DMS53 treated with DMSO at 0.1 percent for 48 hours (cell line): ENCODE results near the gene GTF3C4.
"Not testable (repeated sequence)": the region's sequence is repeated elsewhere in the genome, so short reads cannot be mapped to it uniquely, and the experiment has no call there.

Experiments used
- DNase-seq: peaks from one replicate; lab custom pipeline; 2025; ENCODE audit not compliant: unreplicated experiment; lab: John Stamatoyannopoulos, UW

The GTF3C4 gene

GRCh38 chr9:132698989-132699388 is 28.7 kb downstream of the GTF3C4 start:
- no peak for DNase-seq

GRCh38 chr9:132699956-132700355 is 29.7 kb downstream of the GTF3C4 start:
- DNase-seq = no peak

- no peak for DNase-seq
These were observed 32.0 kb downstream of the GTF3C4 start for GRCh38 chr9:132702254-132702653.

- DNase-seq = no peak
These were observed 33.1 kb downstream of the GTF3C4 start for GRCh38 chr9:132703336-132703735.

- DNase-seq = no peak
These were observed 38.0 kb downstream of the GTF3C4 start for GRCh38 chr9:132708239-132708638.

- DNase-seq = no peak
These were observed 38.6 kb downstream of the GTF3C4 start for GRCh38 chr9:132708769-132709430.

- no peak for DNase-seq
These were observed 40.1 kb downstream of the GTF3C4 start for GRCh38 chr9:132710333-132710732.

- not testable (repeated sequence) for DNase-seq
These were observed 40.9 kb downstream of the GTF3C4 start for GRCh38 chr9:132711152-132711551.

- DNase-seq = no peak
These were observed 41.6 kb downstream of the GTF3C4 start for GRCh38 chr9:132711846-132712245.

- no peak for DNase-seq
These were observed 42.5 kb downstream of the GTF3C4 start for GRCh38 chr9:132712753-132713152.

GRCh38 chr9:132716007-132716406 is 45.7 kb downstream of the GTF3C4 start:
- no peak for DNase-seq

GRCh38 chr9:132717326-132717945 is 47.2 kb downstream of the GTF3C4 start:
- no peak for DNase-seq

GRCh38 chr9:132718381-132718928 is 48.2 kb downstream of the GTF3C4 start:
- not testable (repeated sequence) for DNase-seq

- DNase-seq = no peak
These were observed 51.4 kb downstream of the GTF3C4 start for GRCh38 chr9:132721661-132722060.

GRCh38 chr9:132722564-132723065 is 52.4 kb downstream of the GTF3C4 start:
- no peak for DNase-seq

- no peak for DNase-seq
These were observed 53.5 kb downstream of the GTF3C4 start for GRCh38 chr9:132723809-132724208.

GRCh38 chr9:132725306-132725705 is 55.0 kb downstream of the GTF3C4 start:
- no peak for DNase-seq

GRCh38 chr9:132726576-132727130 is 56.4 kb downstream of the GTF3C4 start:
- DNase-seq = no peak

- DNase-seq = no peak
These were observed 57.8 kb downstream of the GTF3C4 start for GRCh38 chr9:132728071-132728470.

GRCh38 chr9:132728497-132728896 is 58.2 kb downstream of the GTF3C4 start:
- DNase-seq = no peak

- DNase-seq = no peak
These were observed 59.1 kb downstream of the GTF3C4 start for GRCh38 chr9:132729235-132729890.
